Measurements from ENCODE around the gene CEP350. TPM values are rescaled to one million over a fixed set of nuclear protein-coding genes. Genes with fewer than 3 reads are reported as not detected.

CEP350 gene
- total and polyA plus RNA-seq, 10 of the 15 experiments (the other 5 are each of a cell fraction or from before 2014, with no cell fraction given) = 5.2 to 46.0 (median 23.1) TPM

- Histone ChIP-seq H3K4me1 (ENCODE audit: control insufficient read depth, insufficient read depth, low read length) (no peaks in the 10 kb centered on the region), H3K9ac (ENCODE audit: control insufficient read depth, insufficient read depth, low read length) (no peak overlapping the region), H2AFZ (ENCODE audit: control insufficient read depth, low read depth, low read length) (no peak overlapping the region), H3K4me2 (ENCODE audit: control insufficient read depth, insufficient read depth) (no peak overlapping the region), H4K20me1 (ENCODE audit: control insufficient read depth, insufficient read depth) (no peaks in the 10 kb centered on the region), H3K4me3 (no peak overlapping the region), H3K9me3 (replicated peaks; ENCODE audit: control insufficient read depth, insufficient read depth, low read length) (no peaks in the 10 kb centered on the region), H3K27ac (ENCODE audit: control insufficient read depth, insufficient read depth) (no peak overlapping the region), H3K79me2 (ENCODE audit: control insufficient read depth, insufficient read depth, low read length) (no peaks in the 10 kb centered on the region), H3K36me3 (ENCODE audit: control insufficient read depth in 2 of 2, insufficient read depth in 2 of 2, low read length in 1 of 2) (peaks cover 0 to 10% of the 10 kb centered on the region in 2 experiments), H3K27me3 (replicated peaks in 1 of 2; ENCODE audit: control insufficient read depth in 2 of 2, insufficient read depth in 2 of 2, low read length in 1 of 2) (no peaks in the 10 kb centered on the region)
- no peak for FAIRE-seq
- 100% methylated on average over 3 of the region's 3 CpGs for WGBS (ENCODE audit: insufficient coverage, insufficient replicate concordance, low lambda C conversion rate, missing lambda C conversion rate)
- ChIA-PET RAD21 (ENCODE audit: unreplicated experiment) (no interaction called here), POLR2A (no interaction called here), CTCF (no interaction called here), SMC1A (ENCODE audit: uncharacterized antibody, unreplicated experiment) (no interaction called here)
- in situ Hi-C loops (cut with MboI) = no loop called here
- no peak for ATAC-seq
- BruUV-seq (replicated peaks) = no TSS peak
- no peak for DNase-seq (ENCODE audit: low read depth, low spot score)
- intact Hi-C loops (cut with micrococcal nuclease; ENCODE audit: unreplicated experiment) = no loop called here
- TF ChIP-seq, protein P1, sequence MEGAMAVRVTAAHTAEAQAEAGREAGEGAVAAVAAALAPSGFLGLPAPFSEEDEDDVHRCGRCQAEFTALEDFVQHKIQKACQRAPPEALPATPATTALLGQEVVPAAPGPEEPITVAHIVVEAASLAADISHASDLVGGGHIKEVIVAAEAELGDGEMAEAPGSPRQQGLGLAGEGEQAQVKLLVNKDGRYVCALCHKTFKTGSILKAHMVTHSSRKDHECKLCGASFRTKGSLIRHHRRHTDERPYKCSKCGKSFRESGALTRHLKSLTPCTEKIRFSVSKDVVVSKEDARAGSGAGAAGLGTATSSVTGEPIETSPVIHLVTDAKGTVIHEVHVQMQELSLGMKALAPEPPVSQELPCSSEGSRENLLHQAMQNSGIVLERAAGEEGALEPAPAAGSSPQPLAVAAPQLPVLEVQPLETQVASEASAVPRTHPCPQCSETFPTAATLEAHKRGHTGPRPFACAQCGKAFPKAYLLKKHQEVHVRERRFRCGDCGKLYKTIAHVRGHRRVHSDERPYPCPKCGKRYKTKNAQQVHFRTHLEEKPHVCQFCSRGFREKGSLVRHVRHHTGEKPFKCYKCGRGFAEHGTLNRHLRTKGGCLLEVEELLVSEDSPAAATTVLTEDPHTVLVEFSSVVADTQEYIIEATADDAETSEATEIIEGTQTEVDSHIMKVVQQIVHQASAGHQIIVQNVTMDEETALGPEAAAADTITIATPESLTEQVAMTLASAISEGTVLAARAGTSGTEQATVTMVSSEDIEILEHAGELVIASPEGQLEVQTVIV (IDR thresholded peaks at IDR 0.05; ENCODE audit: borderline replicate concordance, partially characterized antibody) = no peak
- TF ChIP-seq BCL11A (IDR thresholded peaks at IDR 0.05; ENCODE audit: low read depth, low read length) = no peak
- no peak for TF ChIP-seq TAF1 (IDR thresholded peaks at IDR 0.05; ENCODE audit: borderline replicate concordance, low read depth, low read length)
- TF ChIP-seq, protein P2, sequence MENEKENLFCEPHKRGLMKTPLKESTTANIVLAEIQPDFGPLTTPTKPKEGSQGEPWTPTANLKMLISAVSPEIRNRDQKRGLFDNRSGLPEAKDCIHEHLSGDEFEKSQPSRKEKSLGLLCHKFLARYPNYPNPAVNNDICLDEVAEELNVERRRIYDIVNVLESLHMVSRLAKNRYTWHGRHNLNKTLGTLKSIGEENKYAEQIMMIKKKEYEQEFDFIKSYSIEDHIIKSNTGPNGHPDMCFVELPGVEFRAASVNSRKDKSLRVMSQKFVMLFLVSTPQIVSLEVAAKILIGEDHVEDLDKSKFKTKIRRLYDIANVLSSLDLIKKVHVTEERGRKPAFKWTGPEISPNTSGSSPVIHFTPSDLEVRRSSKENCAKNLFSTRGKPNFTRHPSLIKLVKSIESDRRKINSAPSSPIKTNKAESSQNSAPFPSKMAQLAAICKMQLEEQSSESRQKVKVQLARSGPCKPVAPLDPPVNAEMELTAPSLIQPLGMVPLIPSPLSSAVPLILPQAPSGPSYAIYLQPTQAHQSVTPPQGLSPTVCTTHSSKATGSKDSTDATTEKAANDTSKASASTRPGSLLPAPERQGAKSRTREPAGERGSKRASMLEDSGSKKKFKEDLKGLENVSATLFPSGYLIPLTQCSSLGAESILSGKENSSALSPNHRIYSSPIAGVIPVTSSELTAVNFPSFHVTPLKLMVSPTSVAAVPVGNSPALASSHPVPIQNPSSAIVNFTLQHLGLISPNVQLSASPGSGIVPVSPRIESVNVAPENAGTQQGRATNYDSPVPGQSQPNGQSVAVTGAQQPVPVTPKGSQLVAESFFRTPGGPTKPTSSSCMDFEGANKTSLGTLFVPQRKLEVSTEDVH (IDR thresholded peaks at IDR 0.05; ENCODE audit: low read depth, partially characterized antibody) = no peak
- TF ChIP-seq ZBTB40 (IDR thresholded peaks at IDR 0.05; ENCODE audit: borderline replicate concordance) = no peak
- TF ChIP-seq STAT3 (IDR thresholded peaks at IDR 0.05; ENCODE audit: low read depth, low read length) = no peak
- no peak for TF ChIP-seq ZZZ3 (IDR thresholded peaks at IDR 0.05; ENCODE audit: control insufficient read depth, insufficient read length, low read depth)
- no peak for TF ChIP-seq TBL1XR1 (IDR thresholded peaks at IDR 0.05; ENCODE audit: low read depth, low read length)
- TF ChIP-seq MYC (IDR thresholded peaks at IDR 0.05; ENCODE audit: insufficient read depth, insufficient read length, insufficient replicate concordance, low read length, severe bottlenecking) = no peak
- TF ChIP-seq HSF1 (IDR thresholded peaks at IDR 0.05; ENCODE audit: low read depth, low read length) = no peak
- TF ChIP-seq CEBPB (IDR thresholded peaks at IDR 0.05; ENCODE audit: borderline replicate concordance in 1 of 2, low read depth in 2 of 2, low read length in 2 of 2) = no peak
Observed at GRCh38 chr1:180026556-180026955, 71.9 kb downstream of the CEP350 start.

All from GM12878 (cell line).